H9 (cell line): ENCODE measurements around the gene OR7C1. TPM values are rescaled to one million over a fixed set of nuclear protein-coding genes. Genes with fewer than 3 reads are reported as not detected.

Source experiments
- DNase-seq: peaks from one replicate; pipeline ENCODE4 v3.0.0-alpha.2; 2017
- H2AFZ ChIP-seq: one replicate; pipeline ENCODE4 v1.6.1; 2013; ENCODE audit warnings: mild to moderate bottlenecking, low read length, control low read depth, moderate library complexity
- H2AK5ac ChIP-seq: 2 replicates; pipeline ENCODE4 v1.6.1; 2013; ENCODE audit warnings: low read length, control low read depth, mixed read lengths; ENCODE audit not compliant: insufficient read length
- H2BK120ac ChIP-seq: one replicate; pipeline ENCODE4 v1.6.1; 2013; ENCODE audit warnings: low read depth, mild to moderate bottlenecking, low read length, control low read depth, inconsistent platforms; ENCODE audit not compliant: poor library complexity, severe bottlenecking
- H2BK12ac ChIP-seq: 2 replicates; pipeline ENCODE4 v1.6.1; 2013; ENCODE audit warnings: low read length, control low read depth, mixed read lengths, low read depth; ENCODE audit not compliant: insufficient read length
- H2BK15ac ChIP-seq: 2 replicates; pipeline ENCODE4 v1.6.1; 2013; ENCODE audit warnings: low read depth, low read length, control low read depth
- H2BK20ac ChIP-seq: one replicate; pipeline ENCODE4 v1.6.1; 2013; ENCODE audit warnings: low read depth, mild to moderate bottlenecking, low read length, control low read depth, inconsistent platforms; ENCODE audit not compliant: poor library complexity, severe bottlenecking
- H2BK5ac ChIP-seq: 2 replicates; pipeline ENCODE4 v1.6.1; 2013; ENCODE audit warnings: low read length, control low read depth, mixed read lengths; ENCODE audit not compliant: insufficient read length
- H3K14ac ChIP-seq: 2 replicates; pipeline ENCODE4 v1.6.1; 2013; ENCODE audit warnings: low read length, control low read depth; ENCODE audit not compliant: insufficient read depth
- H3K18ac ChIP-seq: 2 replicates; pipeline ENCODE4 v1.6.1; 2013; ENCODE audit warnings: low read depth, mild to moderate bottlenecking, mixed read lengths, low read length, control low read depth; ENCODE audit not compliant: insufficient read length
- H3K23ac ChIP-seq: 2 replicates; pipeline ENCODE4 v1.6.1; 2013; ENCODE audit warnings: low read length, control low read depth, mixed read lengths, low read depth; ENCODE audit not compliant: insufficient read length
- H3K23me2 ChIP-seq: 2 replicates; pipeline ENCODE4 v1.6.1; 2013; ENCODE audit warnings: low read depth, mild to moderate bottlenecking, mixed read lengths, low read length, control low read depth; ENCODE audit not compliant: insufficient read length, poor library complexity, severe bottlenecking
- H3K27ac ChIP-seq: 2 replicates; pipeline ENCODE4 v1.5.1; 2013; ENCODE audit warnings: low read length, control low read depth, mixed read lengths, low read depth; ENCODE audit not compliant: insufficient read length
- H3K27me3 ChIP-seq: 2 replicates; pipeline ENCODE4 v1.6.1; 2013; ENCODE audit warnings: low read length, control low read depth, inconsistent platforms; ENCODE audit not compliant: insufficient read depth
- H3K4ac ChIP-seq: 2 replicates; pipeline ENCODE4 v1.6.1; 2013; ENCODE audit warnings: low read depth, mild to moderate bottlenecking, control low read depth, inconsistent platforms, low read length, moderate library complexity
- H3K4me1 ChIP-seq: 2 replicates; pipeline ENCODE4 v1.6.1; 2013; ENCODE audit warnings: low read length, control low read depth, inconsistent platforms; ENCODE audit not compliant: insufficient read depth
- H3K4me2 ChIP-seq: 2 replicates; pipeline ENCODE4 v1.6.1; 2013; ENCODE audit warnings: low read length, control low read depth, mixed read lengths; ENCODE audit not compliant: insufficient read length, insufficient read depth
- H3K56ac ChIP-seq: 2 replicates; pipeline ENCODE4 v1.6.1; 2013; ENCODE audit warnings: low read depth, mild to moderate bottlenecking, mixed read lengths, low read length, control low read depth; ENCODE audit not compliant: insufficient read length
- H3K79me1 ChIP-seq: 2 replicates; pipeline ENCODE4 v1.6.1; 2013; ENCODE audit warnings: low read depth, mild to moderate bottlenecking, moderate library complexity, low read length, control low read depth, inconsistent platforms; ENCODE audit not compliant: insufficient read depth, poor library complexity, severe bottlenecking
- H3K79me2 ChIP-seq: 2 replicates; pipeline ENCODE4 v1.6.1; 2013; ENCODE audit warnings: low read length, control low read depth, inconsistent platforms; ENCODE audit not compliant: insufficient read depth
- H3K9ac ChIP-seq: 2 replicates; pipeline ENCODE4 v1.6.1; 2013; ENCODE audit warnings: low read length, control low read depth, mixed read lengths; ENCODE audit not compliant: insufficient read length; ENCODE audit errors: extremely low read depth
- H3K9me3 ChIP-seq: one replicate; pipeline ENCODE4 v1.6.1; 2013; ENCODE audit warnings: low read depth, low read length, inconsistent platforms; ENCODE audit not compliant: control insufficient read depth
- H3T11ph ChIP-seq: one replicate; pipeline ENCODE4 v1.6.1; 2013; ENCODE audit warnings: mild to moderate bottlenecking, low read length, control low read depth, inconsistent platforms
- H4K20me1 ChIP-seq: one replicate; pipeline ENCODE4 v1.6.1; 2013; ENCODE audit not compliant: control insufficient read depth, insufficient read length, insufficient read depth
- H4K5ac ChIP-seq: 2 replicates; pipeline ENCODE4 v1.6.1; 2013; ENCODE audit warnings: low read depth, mild to moderate bottlenecking, mixed read lengths, low read length, control low read depth; ENCODE audit not compliant: insufficient read length
- H4K8ac ChIP-seq: replicated peaks from 2 replicates; pipeline ENCODE4 v1.6.1; 2013; ENCODE audit warnings: low read length, control low read depth, mixed read lengths, low read depth; ENCODE audit not compliant: insufficient read length
- H4K91ac ChIP-seq: 2 replicates; pipeline ENCODE4 v1.6.1; 2013; ENCODE audit warnings: low read depth, mild to moderate bottlenecking, moderate library complexity, mixed read lengths, low read length, control low read depth; ENCODE audit not compliant: insufficient read length
- H3K27ac Mint-ChIP-seq, 3 experiments: 2 replicates in 2 of 3; 3 replicates in 1 of 3; pipeline ENCODE4 v1.8.0; 2020 to 2021; ENCODE audit warnings: mixed read lengths in 3 of 3, mild to moderate bottlenecking in 1 of 3, moderate library complexity in 1 of 3
- H3K27me3 Mint-ChIP-seq: 2 replicates; pipeline ENCODE4 v1.8.0; 2021; ENCODE audit warnings: low read depth, mild to moderate bottlenecking, moderate library complexity, mixed read lengths
- H3K36me3 Mint-ChIP-seq, 3 experiments: 2 replicates in 2 of 3; 3 replicates in 1 of 3; pipeline ENCODE4 v1.8.0; 2020 to 2021; ENCODE audit warnings: low read depth in 3 of 3, mixed read lengths in 3 of 3; ENCODE audit not compliant: insufficient read depth in 1 of 3
- H3K4me1 Mint-ChIP-seq, 2 experiments: 2 replicates each; pipeline ENCODE4 v1.8.0; 2020; ENCODE audit warnings: mixed read lengths in 2 of 2
- H3K4me3 Mint-ChIP-seq, 2 experiments: 2 replicates in 1 of 2; 3 replicates in 1 of 2; pipeline ENCODE4 v1.8.0; 2020 to 2021; ENCODE audit warnings: mild to moderate bottlenecking in 2 of 2, mixed read lengths in 2 of 2, moderate library complexity in 1 of 2
- H3K9me3 Mint-ChIP-seq, 2 experiments: 2 replicates in 1 of 2; 3 replicates in 1 of 2; pipeline ENCODE4 v1.8.0; 2020; ENCODE audit warnings: mild to moderate bottlenecking in 2 of 2, mixed read lengths in 2 of 2, moderate library complexity in 1 of 2
- CTCF ChIP-seq: fragments of 200-600 bp; sonication (generic); conservative IDR thresholded peaks from 3 replicates; pipeline ENCODE4 v1.8.0; 2021; ENCODE audit warnings: antibody characterized with exemption, mild to moderate bottlenecking
- WGBS: extraction: QIAGEN DNeasy Blood & Tissue Kit; methylation state at CpG from one replicate; pipeline ENCODE4 v1.1.7; 2013; ENCODE audit warnings: missing lambda C conversion rate, low lambda C conversion rate, mixed read lengths; ENCODE audit not compliant: insufficient read length; ENCODE audit errors: extremely low coverage; 5-methylcytosine and 5-hydroxymethylcytosine counted together
- total RNA-seq: library from RNA; stranded (reverse); gene quantifications from 2 replicates; pipeline ENCODE4 v1.2.1, GENCODE V29; 2021

Gene OR7C1
- total RNA-seq, 1 experiment from 2014 or later, result not detected

- 100% methylated on average over 1 of the region's 2 CpGs for WGBS
- peaks cover 64 to 98% of the 10 kb centered on the region in 2 experiments for H3K9me3 Mint-ChIP-seq
- H3K4me3 Mint-ChIP-seq, result no peak overlapping the region
Observed at GRCh38 chr19:14826006-14826405, 9.0 kb downstream of the OR7C1 start.

More at GRCh38 chr19:14826006-14826405, 9.0 kb downstream of the OR7C1 start:
- no peak overlapping the region for H3K27ac ChIP-seq
- H4K8ac ChIP-seq, result no peak overlapping the region
- Mint-ChIP-seq H3K27me3 (peaks cover 2% of the 10 kb centered on the region), H3K4me1 (no peaks in the 10 kb centered on the region), H3K27ac (no peak overlapping the region), H3K36me3 (peaks cover 1 to 25% (median 4%) of the 10 kb centered on the region in 3 experiments; a peak in 2 of 7 replicates)
- no peaks in the 10 kb centered on the region for H3K79me1 ChIP-seq
- TF ChIP-seq CTCF, result no peak
- H2BK120ac ChIP-seq, result no peak overlapping the region
- H3K4me2 ChIP-seq, result no peak overlapping the region
- DNase-seq, result no peak
- H2BK12ac ChIP-seq, result no peak overlapping the region
- no peak overlapping the region for H2BK15ac ChIP-seq
- no peak overlapping the region for H3K4ac ChIP-seq
- no peak overlapping the region for H2BK5ac ChIP-seq
- no peaks in the 10 kb centered on the region for H3K27me3 ChIP-seq
- H2AFZ ChIP-seq, result no peak overlapping the region
- no peaks in the 10 kb centered on the region for H3K23me2 ChIP-seq
- H3K9me3 ChIP-seq, result no peaks in the 10 kb centered on the region
- H3K56ac ChIP-seq, result no peak overlapping the region
- H3T11ph ChIP-seq, result no peak overlapping the region
- no peak overlapping the region for H3K9ac ChIP-seq
- no peak overlapping the region for H3K23ac ChIP-seq
- H4K5ac ChIP-seq, result no peak overlapping the region
- no peaks in the 10 kb centered on the region for H4K20me1 ChIP-seq
- no peak overlapping the region for H2BK20ac ChIP-seq
- H3K14ac ChIP-seq, result no peak overlapping the region
- H3K4me1 ChIP-seq, result no peaks in the 10 kb centered on the region
- no peak overlapping the region for H4K91ac ChIP-seq
- H3K18ac ChIP-seq, result no peak overlapping the region
- H2AK5ac ChIP-seq, result no peak overlapping the region
- no peaks in the 10 kb centered on the region for H3K79me2 ChIP-seq
